PC-3 (cell line): Measurements from ENCODE around the gene PADI1.

Experiments
- EZH2 ChIP-seq: fragments of 300-600 bp; sonication (generic); IDR thresholded peaks from one replicate; pipeline ENCODE4 v1.6.1; 2017; ENCODE audit warnings: antibody characterized with exemption, mild to moderate bottlenecking, low read length; ENCODE audit not compliant: unreplicated experiment
- EZH2phosphoT487 ChIP-seq: fragments of 300-600 bp; sonication (generic); IDR thresholded peaks from 2 replicates; pipeline ENCODE4 v1.6.1; 2018; ENCODE audit warnings: mild to moderate bottlenecking, antibody characterized with exemption, low read length, borderline replicate concordance
- TF ChIP-seq, protein P1 (sequence below): fragments of 300-600 bp; sonication (generic); conservative IDR thresholded peaks from 2 replicates; pipeline ENCODE4 v1.5.1; 2017; ENCODE audit warnings: antibody characterized with exemption, low read depth, mild to moderate bottlenecking, low read length

DNA sequence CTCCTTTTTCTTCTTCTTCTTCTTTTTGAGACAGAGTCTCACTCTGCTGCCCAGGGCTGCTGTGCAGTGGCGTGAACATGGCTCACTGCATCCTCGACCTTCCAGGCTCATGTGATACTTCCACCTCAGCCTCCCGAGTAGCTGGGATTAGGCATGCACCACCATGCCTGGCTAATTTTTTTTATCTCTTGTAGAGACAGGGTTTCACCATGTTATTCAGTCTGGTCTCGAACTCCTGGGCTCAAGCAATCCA, 13.0 kb upstream of the PADI1 start:
- TF ChIP-seq, protein P1, sequence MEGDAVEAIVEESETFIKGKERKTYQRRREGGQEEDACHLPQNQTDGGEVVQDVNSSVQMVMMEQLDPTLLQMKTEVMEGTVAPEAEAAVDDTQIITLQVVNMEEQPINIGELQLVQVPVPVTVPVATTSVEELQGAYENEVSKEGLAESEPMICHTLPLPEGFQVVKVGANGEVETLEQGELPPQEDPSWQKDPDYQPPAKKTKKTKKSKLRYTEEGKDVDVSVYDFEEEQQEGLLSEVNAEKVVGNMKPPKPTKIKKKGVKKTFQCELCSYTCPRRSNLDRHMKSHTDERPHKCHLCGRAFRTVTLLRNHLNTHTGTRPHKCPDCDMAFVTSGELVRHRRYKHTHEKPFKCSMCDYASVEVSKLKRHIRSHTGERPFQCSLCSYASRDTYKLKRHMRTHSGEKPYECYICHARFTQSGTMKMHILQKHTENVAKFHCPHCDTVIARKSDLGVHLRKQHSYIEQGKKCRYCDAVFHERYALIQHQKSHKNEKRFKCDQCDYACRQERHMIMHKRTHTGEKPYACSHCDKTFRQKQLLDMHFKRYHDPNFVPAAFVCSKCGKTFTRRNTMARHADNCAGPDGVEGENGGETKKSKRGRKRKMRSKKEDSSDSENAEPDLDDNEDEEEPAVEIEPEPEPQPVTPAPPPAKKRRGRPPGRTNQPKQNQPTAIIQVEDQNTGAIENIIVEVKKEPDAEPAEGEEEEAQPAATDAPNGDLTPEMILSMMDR = no peak
- TF ChIP-seq EZH2 (no peak), EZH2phosphoT487 (no peak)
